GM23338 (cell line): ENCODE measurements around the gene FAM120AOS. TPM values are rescaled to one million over a fixed set of nuclear protein-coding genes. Genes with fewer than 3 reads are reported as not detected.

ENCODE experiments used
- ATAC-seq: fragments of 200-7000 bp; cut with Tn5 transposase; 3 replicates; pipeline ENCODE4 v1.9.1; 2020
- DNase-seq: peaks from one replicate; pipeline ENCODE4 v3.0.0-alpha.2; 2015; ENCODE audit warnings: low spot score
- H2AFZ ChIP-seq: fragments of 200-600 bp; sonication (generic); 2 replicates; pipeline ENCODE4 v1.8.0; 2016; ENCODE audit warnings: antibody characterized with exemption, mild to moderate bottlenecking, moderate library complexity
- H3F3A ChIP-seq: fragments of 200-600 bp; sonication (generic); replicated peaks from 2 replicates; pipeline ENCODE4 v1.8.0; 2017; ENCODE audit warnings: antibody characterized with exemption, mixed run types, low read depth
- H3K27ac ChIP-seq: fragments of 200-600 bp; sonication (generic); 2 replicates; pipeline ENCODE4 v1.6.1; 2016; ENCODE audit warnings: low read depth
- H3K27me3 ChIP-seq: fragments of 200-600 bp; sonication (generic); 2 replicates; pipeline ENCODE4 v1.8.0; 2016; ENCODE audit warnings: mild to moderate bottlenecking, mixed run types, moderate library complexity; ENCODE audit not compliant: insufficient read depth
- H3K36me3 ChIP-seq: fragments of 200-600 bp; sonication (generic); 2 replicates; pipeline ENCODE4 v1.8.0; 2016; ENCODE audit warnings: mild to moderate bottlenecking; ENCODE audit not compliant: insufficient read depth
- H3K4me1 ChIP-seq: fragments of 200-600 bp; sonication (generic); 2 replicates; pipeline ENCODE4 v1.8.0; 2016; ENCODE audit warnings: mild to moderate bottlenecking, moderate library complexity; ENCODE audit not compliant: insufficient read depth
- H3K4me2 ChIP-seq: fragments of 200-600 bp; sonication (generic); 2 replicates; pipeline ENCODE4 v1.7.1; 2017; ENCODE audit warnings: mixed run types
- H3K4me3 ChIP-seq: fragments of 200-600 bp; sonication (generic); 2 replicates; pipeline ENCODE4 v1.6.1; 2016; ENCODE audit warnings: mixed run types
- H3K79me2 ChIP-seq: fragments of 200-600 bp; sonication (generic); replicated peaks from 2 replicates; pipeline ENCODE4 v1.8.0; 2017; ENCODE audit warnings: mild to moderate bottlenecking; ENCODE audit not compliant: insufficient read depth
- H3K9me2 ChIP-seq: fragments of 200-600 bp; sonication (generic); 2 replicates; pipeline ENCODE4 v1.8.0; 2017; ENCODE audit not compliant: insufficient read depth
- H4K20me1 ChIP-seq: fragments of 200-600 bp; sonication (generic); replicated peaks from 2 replicates; pipeline ENCODE4 v1.8.0; 2017; ENCODE audit warnings: mild to moderate bottlenecking; ENCODE audit not compliant: insufficient read depth
- H3K27ac Mint-ChIP-seq: 2 replicates; pipeline ENCODE4 v1.8.0; 2020; ENCODE audit warnings: inconsistent platforms, mild to moderate bottlenecking, moderate library complexity, mixed read lengths
- H3K27me3 Mint-ChIP-seq: 3 replicates; pipeline ENCODE4 v1.8.0; 2022; ENCODE audit warnings: low read depth, mild to moderate bottlenecking, moderate library complexity, mixed read lengths, inconsistent platforms; ENCODE audit not compliant: insufficient read depth, poor library complexity
- H3K36me3 Mint-ChIP-seq: 3 replicates; pipeline ENCODE4 v1.8.0; 2021; ENCODE audit warnings: low read depth, mild to moderate bottlenecking, inconsistent platforms, moderate library complexity, mixed read lengths
- H3K4me1 Mint-ChIP-seq: 3 replicates; pipeline ENCODE4 v1.8.0; 2020; ENCODE audit warnings: mild to moderate bottlenecking, inconsistent platforms, mixed read lengths
- H3K4me3 Mint-ChIP-seq: 3 replicates; pipeline ENCODE4 v1.8.0; 2021; ENCODE audit warnings: moderate library complexity, mild to moderate bottlenecking, inconsistent platforms, mixed read lengths
- H3K9me3 Mint-ChIP-seq: 3 replicates; pipeline ENCODE4 v1.8.0; 2020; ENCODE audit warnings: moderate library complexity, mild to moderate bottlenecking, inconsistent platforms, mixed read lengths
- CREB1 ChIP-seq: fragments of 250-450 bp; sonication (Bioruptor Pico); IDR thresholded peaks from 2 replicates; pipeline ENCODE4 v1.5.0; 2020; ENCODE audit warnings: low read depth, mild to moderate bottlenecking, moderate library complexity
- CTCF ChIP-seq, 2 experiments: fragments of 200-600 bp in 1 of 2; sonication (generic) in 1 of 2; conservative IDR thresholded peaks; 2 replicates each; pipeline versions ENCODE4 v1.5.1 to v1.6.1; 2016 to 2017; ENCODE audit warnings: antibody characterized with exemption in 2 of 2, low read depth in 2 of 2, mild to moderate bottlenecking in 2 of 2, moderate library complexity in 1 of 2
- EZH2 ChIP-seq: fragments of 200-600 bp; sonication (generic); IDR thresholded peaks from one replicate; pipeline ENCODE4 v1.8.0; 2017; ENCODE audit warnings: antibody characterized with exemption, mild to moderate bottlenecking, low read depth; ENCODE audit not compliant: unreplicated experiment
- EZH2phosphoT487 ChIP-seq: fragments of 200-600 bp; sonication (generic); IDR thresholded peaks from one replicate; pipeline ENCODE4 v1.8.1; 2018; ENCODE audit warnings: antibody characterized with exemption; ENCODE audit not compliant: unreplicated experiment
- JUNB ChIP-seq: IDR thresholded peaks from one replicate; pipeline ENCODE4 v1.6.1; 2016; ENCODE audit warnings: antibody characterized with exemption; ENCODE audit not compliant: unreplicated experiment
- NANOG ChIP-seq: IDR thresholded peaks from 2 replicates; pipeline ENCODE4 v1.6.1; 2016; ENCODE audit warnings: antibody characterized with exemption, borderline replicate concordance
- POLR2AphosphoS5 ChIP-seq: IDR thresholded peaks from 2 replicates; pipeline ENCODE4 v1.6.1; 2016; ENCODE audit warnings: antibody characterized with exemption, low read depth
- REST ChIP-seq: IDR thresholded peaks from one replicate; pipeline ENCODE4 v1.6.1; 2018; ENCODE audit warnings: antibody characterized with exemption; ENCODE audit not compliant: unreplicated experiment
- STAT1 ChIP-seq: IDR thresholded peaks from one replicate; pipeline ENCODE4 v1.6.1; 2016; ENCODE audit warnings: antibody characterized with exemption; ENCODE audit not compliant: unreplicated experiment
- ZNF114 ChIP-seq: fragments of 250-450 bp; sonication (Bioruptor Pico); IDR thresholded peaks from 2 replicates; pipeline ENCODE4 v1.5.0; 2020; ENCODE audit warnings: mild to moderate bottlenecking, moderate library complexity
- ZNF331 ChIP-seq: fragments of 250-450 bp; sonication (Bioruptor Pico); IDR thresholded peaks from 2 replicates; pipeline ENCODE4 v1.5.0; 2020; ENCODE audit warnings: low read depth, mild to moderate bottlenecking, moderate library complexity
- ZNF462 ChIP-seq: fragments of 250-450 bp; sonication (Bioruptor Pico); IDR thresholded peaks from 2 replicates; pipeline ENCODE4 v1.5.0; 2020; ENCODE audit warnings: mild to moderate bottlenecking, moderate library complexity
- polyA plus RNA-seq: library from polyadenylated mRNA; unstranded; fragments of >200 nt; fragmentation: Nextera tagmentation; extraction: Ambion mirVana; gene quantifications from 2 replicates; pipeline ENCODE4 v1.2.1, GENCODE V29; 2016
- total RNA-seq: library from RNA; depleted of rRNA; stranded (reverse); fragments of >200 nt; shearing (Covaris generic); gene quantifications from 2 replicates; pipeline ENCODE4 v1.2.3, GENCODE V29; 2014
- TF ChIP-seq, protein P1 (sequence below): IDR thresholded peaks from 2 replicates; pipeline ENCODE4 v1.6.1; 2016; ENCODE audit warnings: antibody characterized with exemption

Gene FAM120AOS
- total and polyA plus RNA-seq, 2 experiments from 2014 or later = 31.5 to 40.4 TPM

- Mint-ChIP-seq H3K9me3 (no peaks in the 10 kb centered on the region), H3K27me3 (peaks cover 2% of the 10 kb centered on the region), H3K36me3 (no peaks in the 10 kb centered on the region), H3K4me3 (peak overlapping the region; percentile 33), H3K4me1 (peaks cover 79% of the 10 kb centered on the region), H3K27ac (peak overlapping the region; percentile 84)
- H3K4me3 ChIP-seq = no peak overlapping the region; the same call in 1 of the 2 replicates
- ATAC-seq (no peak), DNase-seq (no peak)
- H3F3A ChIP-seq = no peaks in the 10 kb centered on the region
- H3K9me2 ChIP-seq = no peaks in the 10 kb centered on the region
- H3K27ac ChIP-seq = peak overlapping the region; percentile 64
- H2AFZ ChIP-seq = no peak overlapping the region
- no peaks in the 10 kb centered on the region for H3K27me3 ChIP-seq
- TF ChIP-seq ZNF462 (CRISPR knock-in tag) (no peak), EZH2 (no peak), POLR2AphosphoS5 (no peak), ZNF331 (CRISPR knock-in tag) (no peak), JUNB (no peak), REST (no peak), ZNF114 (CRISPR knock-in tag) (no peak), CREB1 (CRISPR knock-in tag) (no peak), NANOG (no peak), CTCF (conservative IDR thresholded peaks at IDR 0.05; ENCODE audit: low read depth in 2 of 2) (no peak), EZH2phosphoT487 (no peak), STAT1 (no peak)
- TF ChIP-seq, protein P1, sequence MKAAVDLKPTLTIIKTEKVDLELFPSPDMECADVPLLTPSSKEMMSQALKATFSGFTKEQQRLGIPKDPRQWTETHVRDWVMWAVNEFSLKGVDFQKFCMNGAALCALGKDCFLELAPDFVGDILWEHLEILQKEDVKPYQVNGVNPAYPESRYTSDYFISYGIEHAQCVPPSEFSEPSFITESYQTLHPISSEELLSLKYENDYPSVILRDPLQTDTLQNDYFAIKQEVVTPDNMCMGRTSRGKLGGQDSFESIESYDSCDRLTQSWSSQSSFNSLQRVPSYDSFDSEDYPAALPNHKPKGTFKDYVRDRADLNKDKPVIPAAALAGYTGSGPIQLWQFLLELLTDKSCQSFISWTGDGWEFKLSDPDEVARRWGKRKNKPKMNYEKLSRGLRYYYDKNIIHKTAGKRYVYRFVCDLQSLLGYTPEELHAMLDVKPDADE = no peak
- H4K20me1 ChIP-seq = peaks cover 29% of the 10 kb centered on the region; the same call in 1 of the 2 replicates
- H3K79me2 ChIP-seq = peaks cover 99% of the 10 kb centered on the region
- peak overlapping the region; percentile 41 for H3K4me2 ChIP-seq
- no peaks in the 10 kb centered on the region for H3K36me3 ChIP-seq
- H3K4me1 ChIP-seq = peaks cover 79% of the 10 kb centered on the region
Observed at GRCh38 chr9:93464395-93464794, 11.0 kb upstream of the FAM120AOS start.
